Measurements from ENCODE around the gene WASHC1.
"Not testable (repeated sequence)": the region's sequence is repeated elsewhere in the genome, so short reads cannot be mapped to it uniquely, and the experiment has no call there.

The WASHC1 gene, protein sequence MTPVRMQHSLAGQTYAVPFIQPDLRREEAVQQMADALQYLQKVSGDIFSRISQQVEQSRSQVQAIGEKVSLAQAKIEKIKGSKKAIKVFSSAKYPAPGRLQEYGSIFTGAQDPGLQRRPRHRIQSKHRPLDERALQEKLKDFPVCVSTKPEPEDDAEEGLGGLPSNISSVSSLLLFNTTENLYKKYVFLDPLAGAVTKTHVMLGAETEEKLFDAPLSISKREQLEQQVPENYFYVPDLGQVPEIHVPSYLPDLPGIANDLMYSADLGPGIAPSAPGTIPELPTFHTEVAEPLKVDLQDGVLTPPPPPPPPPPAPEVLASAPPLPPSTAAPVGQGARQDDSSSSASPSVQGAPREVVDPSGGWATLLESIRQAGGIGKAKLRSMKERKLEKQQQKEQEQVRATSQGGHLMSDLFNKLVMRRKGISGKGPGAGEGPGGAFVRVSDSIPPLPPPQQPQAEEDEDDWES

DNA sequence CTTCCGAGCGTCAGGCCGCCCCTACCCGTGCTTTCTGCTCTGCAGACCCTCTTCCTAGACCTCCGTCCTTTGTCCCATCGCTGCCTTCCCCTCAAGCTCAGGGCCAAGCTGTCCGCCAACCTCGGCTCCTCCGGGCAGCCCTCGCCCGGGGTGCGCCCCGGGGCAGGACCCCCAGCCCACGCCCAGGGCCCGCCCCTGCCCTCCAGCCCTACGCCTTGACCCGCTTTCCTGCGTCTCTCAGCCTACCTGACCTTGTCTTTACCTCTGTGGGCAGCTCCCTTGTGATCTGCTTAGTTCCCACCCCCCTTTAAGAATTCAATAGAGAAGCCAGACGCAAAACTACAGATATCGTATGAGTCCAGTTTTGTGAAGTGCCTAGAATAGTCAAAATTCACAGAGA lies at the start of gene WASHC1:
WASHC1 (minus strand) TSS at position 101 of the 400 bp plus-strand sequence. CDS start 4,457 bp downstream, outside the sequence.
- DNase-seq (ENCODE audit: low spot score) = not testable (repeated sequence)

DNA sequence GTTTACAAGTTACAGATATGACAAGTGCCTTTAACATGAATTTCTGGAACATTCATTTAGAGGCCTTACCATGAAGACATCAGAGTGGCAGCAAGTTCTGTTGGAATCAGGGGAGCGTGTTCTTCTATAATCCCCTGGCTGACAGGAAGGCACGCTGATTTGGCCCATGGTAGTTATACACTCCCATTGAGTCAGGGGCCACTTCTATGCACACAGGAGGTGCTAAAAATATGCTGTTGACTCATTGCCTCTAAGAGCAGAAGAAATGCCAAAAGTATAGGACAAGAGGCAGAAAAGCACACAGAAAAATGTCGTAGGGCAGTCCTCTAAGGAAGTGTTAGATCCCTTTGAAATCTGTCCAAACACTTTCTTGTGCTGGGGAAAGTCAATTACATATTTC lies 49.1 kb upstream of the WASHC1 start:
- not testable (repeated sequence) for DNase-seq (ENCODE audit: low spot score)

DNA sequence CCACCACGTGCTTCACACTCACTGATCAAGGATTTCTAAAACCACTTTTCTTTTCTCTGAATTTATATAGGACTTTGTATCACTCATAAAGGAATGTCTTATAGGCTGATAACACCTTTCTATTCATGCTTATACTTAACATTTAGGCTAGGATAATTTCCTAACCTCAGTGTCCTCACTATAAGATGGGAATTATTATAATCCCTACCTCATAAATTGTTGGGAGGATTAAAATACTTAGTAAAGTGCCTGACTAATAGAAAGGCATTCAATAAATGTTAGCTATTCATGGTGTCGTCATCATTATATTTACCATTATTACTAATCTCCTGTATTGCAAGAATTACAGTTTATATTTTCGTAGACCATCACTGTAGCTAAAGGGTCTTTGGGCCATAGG lies 47.1 kb upstream of the WASHC1 start:
- not testable (repeated sequence) for DNase-seq (ENCODE audit: low spot score)

DNA sequence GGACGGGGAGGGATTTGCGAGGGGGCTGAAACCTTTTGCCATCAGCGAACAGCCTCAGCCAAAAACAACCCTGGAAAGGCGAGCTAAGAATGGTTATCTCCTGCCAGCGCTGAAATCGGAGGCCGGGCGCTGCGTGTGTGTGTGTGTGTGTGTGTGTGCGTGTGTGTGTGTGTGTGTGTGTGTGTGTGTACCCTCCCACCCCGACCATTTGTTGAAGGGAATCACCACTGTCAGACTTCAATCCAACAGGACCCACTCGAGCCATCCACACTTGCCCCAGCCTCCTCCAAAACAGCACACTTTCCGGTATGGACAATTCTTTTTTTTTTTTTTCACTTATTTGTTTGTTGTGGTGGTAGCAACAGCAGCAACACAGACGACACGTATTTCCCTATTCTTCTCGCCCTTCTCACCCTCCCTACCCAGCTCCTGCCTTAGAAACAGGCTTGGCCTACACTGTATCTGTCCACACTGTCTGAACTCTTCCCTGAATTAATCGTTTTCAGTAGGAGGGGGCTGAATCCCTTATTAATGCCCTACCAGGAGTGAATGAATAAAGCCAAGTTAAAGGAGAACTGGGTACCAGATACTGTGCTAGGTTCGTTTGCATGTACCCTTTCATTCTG lies 44.8 kb upstream of the WASHC1 start:
- not testable (repeated sequence) for DNase-seq (ENCODE audit: low spot score)

DNA sequence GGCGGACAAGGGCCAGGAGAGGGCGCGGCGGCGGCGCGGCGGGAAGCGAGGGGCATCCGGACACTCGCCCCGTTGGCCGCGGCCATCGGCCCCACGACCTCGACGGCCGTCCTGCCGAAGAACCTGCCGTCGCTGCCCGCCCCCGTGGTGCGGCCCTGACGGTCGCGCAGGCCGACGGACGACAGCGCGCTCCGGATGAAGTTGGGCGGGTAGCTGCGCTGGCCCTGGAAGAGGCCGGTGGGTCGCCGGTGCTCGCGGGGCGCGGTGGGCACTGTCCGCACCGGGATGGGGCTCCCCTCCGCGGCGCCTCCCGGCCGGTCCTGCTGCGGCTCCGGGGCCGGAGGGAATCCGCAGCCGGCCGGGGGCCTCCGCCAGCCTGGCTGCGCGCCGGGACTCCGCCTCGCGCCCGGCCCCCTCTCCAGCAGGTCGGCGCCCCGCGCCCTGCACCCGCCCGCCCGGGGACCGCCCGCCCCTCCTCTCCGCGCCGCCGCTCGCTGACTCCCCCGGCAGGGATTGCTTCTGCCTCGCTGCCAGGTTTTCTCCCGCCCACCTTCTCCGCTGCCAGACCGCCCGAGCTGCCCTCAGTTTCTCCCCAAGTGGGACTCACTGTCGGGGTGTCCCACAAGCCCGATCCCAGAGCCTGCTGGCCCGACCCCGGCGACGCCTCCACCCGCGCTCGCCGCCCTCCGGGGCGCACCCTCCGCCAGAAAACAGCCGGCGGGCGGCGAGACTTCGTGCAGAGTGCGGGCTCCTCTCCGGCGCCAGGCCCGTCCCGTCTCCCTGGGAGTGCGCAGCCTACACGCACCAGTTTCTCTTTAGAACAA lies 44.0 kb upstream of the WASHC1 start:
- DNase-seq (ENCODE audit: low spot score) = not testable (repeated sequence)

DNA sequence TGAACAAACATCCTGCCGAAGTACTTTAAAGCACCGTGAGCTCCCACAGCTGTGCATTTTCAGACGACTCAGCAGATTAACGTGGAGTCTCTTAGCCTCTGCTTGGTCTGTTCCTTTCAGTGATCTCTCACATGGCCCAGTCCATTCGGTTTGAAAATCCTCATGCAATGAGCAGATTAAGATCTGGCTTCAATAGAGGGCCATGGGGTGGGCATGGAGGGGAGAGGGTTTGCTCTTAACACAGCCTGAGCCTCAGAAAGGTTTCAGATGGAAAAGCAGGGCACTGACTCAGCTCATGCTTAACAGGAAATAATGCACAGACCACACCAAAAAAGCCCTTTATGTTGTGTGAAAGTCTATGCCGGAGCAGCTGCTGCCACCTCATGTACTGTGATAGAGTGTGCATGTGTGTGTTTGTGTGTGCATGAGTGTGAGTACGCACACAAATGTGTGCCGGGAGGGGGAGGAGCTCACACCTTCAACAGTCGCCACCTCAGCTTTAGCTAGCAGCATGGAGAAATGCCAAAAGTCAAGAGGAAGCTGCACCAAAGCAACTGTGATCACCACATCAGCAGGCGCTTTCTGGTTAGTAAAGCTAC lies 33.9 kb upstream of the WASHC1 start:
- peak; percentile 36 for DNase-seq (ENCODE audit: low spot score)

DNA sequence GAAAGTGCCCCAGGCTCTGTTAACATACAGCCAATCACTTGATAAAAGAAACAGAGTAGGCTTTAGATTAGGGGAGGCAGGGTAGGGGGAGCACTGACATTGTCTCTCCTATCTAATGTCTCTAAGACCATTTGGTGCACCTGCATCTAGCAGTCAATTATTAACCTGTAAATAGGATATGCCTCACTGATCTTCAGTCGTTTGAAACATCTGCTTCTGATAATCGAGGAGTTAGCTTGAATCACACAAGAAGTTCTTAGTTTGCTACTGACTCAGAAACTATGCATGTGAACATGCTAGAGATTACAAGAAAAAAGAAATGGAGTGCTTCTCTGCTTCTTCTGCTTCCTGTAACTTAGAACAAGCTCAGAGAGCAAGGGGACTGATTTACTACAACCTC lies 23.4 kb upstream of the WASHC1 start:
- DNase-seq (ENCODE audit: low spot score) = peak; percentile 0

DNA sequence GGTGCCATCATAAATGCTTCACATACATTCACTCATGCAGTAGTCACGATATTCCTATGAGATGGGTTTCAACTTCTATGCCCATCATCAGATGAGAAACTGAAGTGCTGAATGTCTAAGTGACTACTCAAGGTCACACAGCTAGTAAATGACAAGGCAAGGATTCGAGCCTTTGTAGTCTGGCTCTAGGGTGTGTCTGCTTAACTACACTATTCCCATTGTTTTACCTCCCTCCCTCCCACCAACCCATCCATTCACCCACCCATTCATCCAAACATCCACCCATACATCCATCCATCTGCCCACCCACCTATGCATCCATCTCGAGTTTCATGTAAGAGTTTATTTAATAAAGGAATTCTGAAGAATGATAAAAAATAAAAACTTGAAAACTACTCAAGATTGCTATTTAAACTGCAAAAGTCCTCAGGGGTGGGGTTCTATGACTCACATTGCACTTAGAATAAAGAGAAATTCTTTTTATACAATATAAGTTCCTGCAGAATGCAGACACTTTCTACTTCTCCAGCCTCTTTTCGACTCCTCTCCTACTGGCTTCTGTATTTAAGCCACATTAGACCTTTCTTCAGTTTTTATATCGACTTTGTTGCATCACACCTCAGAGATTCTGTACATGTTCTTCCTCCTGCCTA lies 19.1 kb upstream of the WASHC1 start:
- DNase-seq (ENCODE audit: low spot score) = not testable (repeated sequence)

DNA sequence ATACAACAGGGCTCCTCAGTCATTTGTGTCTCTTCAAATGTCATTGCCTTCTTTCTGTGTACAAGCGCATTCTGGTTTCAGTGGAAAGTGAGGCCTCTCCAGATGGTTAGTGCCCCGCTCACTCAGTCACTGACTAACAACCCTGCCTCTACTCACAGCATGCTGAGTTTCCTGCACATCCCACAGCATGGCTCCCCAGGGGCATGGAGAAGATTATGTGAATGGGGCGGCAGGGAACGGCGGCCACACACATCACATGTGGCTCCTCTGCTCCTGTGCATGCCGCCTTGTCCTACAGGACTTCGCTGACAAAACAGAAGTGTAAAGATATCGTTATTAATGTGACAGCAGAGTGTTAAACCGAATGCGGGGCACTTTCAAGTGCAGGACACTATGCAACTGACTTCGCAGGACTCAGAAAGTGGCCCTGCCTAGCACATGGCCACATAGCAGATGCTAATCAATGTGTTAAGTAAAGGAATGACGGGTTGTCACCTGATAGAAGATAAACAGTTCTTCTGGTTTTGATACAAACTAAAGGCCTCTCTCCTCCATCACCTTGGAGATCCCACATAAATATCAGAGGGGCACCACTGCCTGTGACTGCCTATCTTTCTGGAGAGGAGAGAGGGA lies 17.5 kb upstream of the WASHC1 start:
- DNase-seq (ENCODE audit: low spot score) = not testable (repeated sequence)

DNA sequence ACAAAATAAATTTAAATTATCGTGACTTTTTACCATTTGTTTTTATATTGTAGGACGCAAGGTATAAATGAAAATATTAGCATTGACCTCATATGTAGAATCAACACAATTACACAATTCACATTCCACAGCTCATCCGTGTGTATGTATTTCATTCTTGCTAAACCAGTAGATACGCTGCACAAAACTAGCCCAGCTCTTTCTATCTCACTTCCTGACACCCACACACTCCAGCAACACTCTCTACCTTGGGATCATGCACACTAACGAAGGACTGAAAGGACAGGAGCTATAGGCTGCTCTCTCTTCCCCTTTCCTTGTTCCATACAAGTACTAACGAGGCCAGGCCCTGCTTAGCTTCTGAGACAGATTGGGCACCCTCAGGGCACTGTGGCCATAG lies 16.9 kb upstream of the WASHC1 start:
- not testable (repeated sequence) for DNase-seq (ENCODE audit: low spot score)

DNA sequence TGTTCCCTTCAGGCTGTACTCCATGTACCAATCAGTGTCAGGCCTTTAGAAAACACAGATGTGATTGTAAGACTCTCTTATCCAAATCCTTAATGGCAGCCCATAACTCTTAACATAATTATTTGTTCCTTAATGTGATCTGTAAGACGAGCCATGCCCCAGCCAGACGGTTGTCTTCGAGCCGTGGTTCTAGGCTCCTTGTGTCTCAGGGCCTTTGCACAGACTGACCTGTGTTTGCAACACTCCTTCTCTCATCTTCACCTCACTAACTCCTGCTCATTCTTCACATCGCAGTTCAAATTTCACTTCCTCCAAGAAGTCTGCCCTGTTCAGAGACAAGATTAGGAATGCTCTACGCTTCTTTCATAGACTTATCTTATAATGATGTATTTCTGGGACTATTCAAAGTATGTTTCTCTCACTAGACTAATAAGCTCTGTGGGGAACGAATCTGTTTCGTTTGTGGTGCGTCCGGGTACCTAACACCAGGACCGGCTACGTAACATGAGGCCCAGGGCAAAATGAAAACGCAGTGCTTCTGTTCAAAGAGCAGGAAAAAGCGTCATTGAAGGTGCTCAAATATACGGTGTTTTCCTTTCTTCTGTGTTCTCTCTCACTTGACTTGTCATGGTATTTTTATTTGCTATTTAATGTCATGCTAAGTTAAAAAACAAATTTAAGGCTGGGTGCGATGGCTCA lies 16.1 kb upstream of the WASHC1 start:
- DNase-seq (ENCODE audit: low spot score) = not testable (repeated sequence)

DNA sequence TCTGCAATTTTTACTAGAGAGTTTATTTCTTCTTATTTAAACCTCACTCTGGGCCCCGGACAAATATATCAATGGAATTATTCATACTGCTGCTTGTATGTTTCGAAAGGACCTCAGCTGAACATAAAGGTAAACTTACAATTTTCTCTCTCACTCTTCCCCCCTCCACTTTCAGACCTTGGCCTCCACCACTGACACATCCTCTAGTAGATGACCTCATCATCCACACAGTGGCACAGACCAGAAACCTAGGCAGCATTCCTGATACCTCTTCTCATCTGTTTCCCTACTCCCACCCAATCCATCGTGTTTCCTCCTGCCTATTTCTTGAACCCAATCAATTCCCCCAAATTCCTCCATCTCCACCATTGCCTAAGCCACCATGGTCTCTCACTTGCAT lies 15.2 kb upstream of the WASHC1 start:
- DNase-seq (ENCODE audit: low spot score) = peak; percentile 19

DNA sequence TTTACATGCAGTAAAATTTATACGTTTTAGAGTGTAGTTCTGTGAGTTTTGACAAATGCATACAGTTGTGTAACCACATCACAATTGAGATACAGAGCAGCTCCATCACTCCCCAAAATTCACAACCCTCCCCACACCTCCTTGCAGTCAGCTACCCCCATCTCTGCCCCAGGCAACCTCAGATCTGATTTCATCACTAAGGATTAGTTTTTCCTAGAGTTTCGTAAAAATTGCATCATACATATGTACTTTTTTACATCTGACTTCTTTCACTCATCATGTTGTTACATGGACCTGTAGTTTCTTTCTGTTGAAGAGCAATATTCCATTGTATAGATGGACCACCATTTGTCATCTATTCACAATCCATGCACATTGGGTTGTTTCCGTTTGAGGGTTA lies 14.4 kb upstream of the WASHC1 start:
- DNase-seq (ENCODE audit: low spot score) = not testable (repeated sequence)

DNA sequence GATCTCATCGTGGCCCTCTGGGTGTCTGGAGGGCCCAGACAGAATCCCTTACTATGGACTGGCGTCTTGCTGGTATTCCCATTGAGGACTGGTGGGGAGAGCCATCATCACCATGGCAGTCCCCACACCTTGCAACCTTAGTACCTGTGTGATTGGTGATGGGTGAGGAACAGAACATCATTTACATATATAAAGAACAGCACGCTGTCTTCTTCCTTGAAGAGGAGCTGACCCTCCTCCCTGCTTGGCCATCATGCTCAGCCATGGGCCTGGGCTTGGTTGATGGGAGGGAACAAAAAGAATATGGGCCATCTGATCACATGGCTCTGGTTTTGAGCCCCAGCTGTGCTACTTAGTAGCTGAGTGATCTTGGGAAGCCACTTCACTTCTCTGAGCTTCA lies 13.9 kb upstream of the WASHC1 start:
- not testable (repeated sequence) for DNase-seq (ENCODE audit: low spot score)

DNA sequence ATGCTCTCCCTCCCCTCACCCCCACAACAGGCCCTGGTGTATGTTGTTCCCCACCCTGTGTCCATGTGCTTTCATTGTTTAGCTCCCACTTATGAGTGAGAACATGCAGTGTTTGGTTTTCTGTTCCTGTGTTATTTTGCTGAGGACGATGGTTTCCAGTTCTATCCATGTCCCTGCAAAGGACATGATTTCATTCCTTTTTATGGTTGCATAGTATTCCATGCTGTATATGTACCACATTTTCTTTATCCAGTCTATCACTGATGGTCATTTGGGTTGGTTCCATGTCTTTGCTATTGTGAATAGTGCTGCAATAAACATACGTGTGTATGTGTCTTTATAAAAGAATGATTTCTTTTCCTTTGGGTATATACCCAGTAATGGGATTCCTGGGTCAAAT lies 12.6 kb upstream of the WASHC1 start:
- not testable (repeated sequence) for DNase-seq (ENCODE audit: low spot score)

DNA sequence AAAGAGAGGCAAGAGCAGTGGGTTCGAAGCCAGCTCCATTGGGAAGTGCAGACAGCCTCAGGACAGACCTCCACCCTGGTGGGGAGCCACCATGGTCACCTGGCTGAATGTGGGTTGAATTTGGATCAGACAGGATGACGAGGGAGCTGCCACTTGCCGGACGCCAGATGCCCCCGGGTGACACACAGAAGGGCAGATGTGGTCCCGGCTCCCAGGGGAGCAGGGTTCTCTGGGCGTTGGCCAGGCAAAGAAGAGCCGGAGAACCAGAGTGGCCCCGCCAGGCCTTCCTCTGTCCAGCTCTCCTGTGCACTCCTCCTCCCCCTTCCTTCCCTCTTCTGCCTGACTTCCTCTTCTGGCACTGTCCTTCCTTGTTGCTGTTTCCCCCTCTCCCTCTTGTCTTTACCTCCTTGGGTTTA lies 12.0 kb upstream of the WASHC1 start:
- not testable (repeated sequence) for DNase-seq (ENCODE audit: low spot score)

DNA sequence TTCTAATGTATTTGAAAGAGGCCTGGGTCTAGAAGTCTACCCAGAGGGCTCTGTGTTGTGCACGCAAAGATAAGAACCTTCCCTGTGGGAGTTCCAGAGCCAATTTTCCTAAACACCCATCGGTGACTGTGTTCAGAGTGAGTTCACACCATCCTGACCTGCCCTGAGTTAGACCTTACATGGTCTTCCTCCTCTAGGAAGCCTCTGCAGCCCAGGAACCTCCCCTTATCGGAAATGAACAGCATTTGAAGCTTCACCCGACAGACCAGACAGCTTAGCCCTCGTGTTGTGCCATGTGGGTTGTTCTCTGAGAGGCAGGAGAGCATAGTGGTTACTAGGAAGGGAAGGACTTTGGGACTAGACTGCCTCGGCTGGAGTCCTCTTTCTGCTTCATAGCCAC lies 3.1 kb upstream of the WASHC1 start:
- not testable (repeated sequence) for DNase-seq (ENCODE audit: low spot score)

DNA sequence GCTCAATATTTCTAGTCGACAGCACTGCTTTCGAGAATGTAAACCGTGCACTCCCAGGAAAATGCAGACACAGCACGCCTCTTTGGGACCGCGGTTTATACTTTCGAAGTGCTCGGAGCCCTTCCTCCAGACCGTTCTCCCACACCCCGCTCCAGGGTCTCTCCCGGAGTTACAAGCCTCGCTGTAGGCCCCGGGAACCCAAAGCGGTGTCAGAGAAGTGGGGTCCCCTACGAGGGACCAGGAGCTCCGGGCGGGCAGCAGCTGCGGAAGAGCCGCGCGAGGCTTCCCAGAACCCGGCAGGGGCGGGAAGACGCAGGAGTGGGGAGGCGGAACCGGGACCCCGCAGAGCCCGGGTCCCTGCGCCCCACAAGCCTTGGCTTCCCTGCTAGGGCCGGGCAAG lies 481 bp downstream of the WASHC1 start:
- DNase-seq (ENCODE audit: low spot score) = not testable (repeated sequence)

DNA sequence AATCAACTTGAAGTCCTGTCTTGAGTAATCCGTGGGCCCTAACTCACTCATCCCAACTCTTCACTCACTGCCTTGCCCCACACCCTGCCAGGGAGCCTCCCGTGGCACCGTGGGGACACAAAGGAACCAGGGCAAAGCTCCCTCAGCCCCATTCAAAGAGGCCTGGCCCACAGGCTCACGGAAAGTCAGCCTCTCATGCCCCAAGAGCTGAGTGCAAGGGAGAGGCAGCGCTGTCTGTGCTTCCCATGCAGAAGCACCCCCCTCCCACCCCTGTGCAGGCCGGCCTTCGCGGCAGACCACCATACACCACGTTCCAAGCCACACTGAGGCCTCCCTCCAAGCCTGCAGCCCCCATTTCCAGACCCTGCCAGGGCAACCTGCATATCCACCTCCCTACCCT lies 7.6 kb downstream of the WASHC1 start:
- not testable (repeated sequence) for DNase-seq (ENCODE audit: low spot score)

DNA sequence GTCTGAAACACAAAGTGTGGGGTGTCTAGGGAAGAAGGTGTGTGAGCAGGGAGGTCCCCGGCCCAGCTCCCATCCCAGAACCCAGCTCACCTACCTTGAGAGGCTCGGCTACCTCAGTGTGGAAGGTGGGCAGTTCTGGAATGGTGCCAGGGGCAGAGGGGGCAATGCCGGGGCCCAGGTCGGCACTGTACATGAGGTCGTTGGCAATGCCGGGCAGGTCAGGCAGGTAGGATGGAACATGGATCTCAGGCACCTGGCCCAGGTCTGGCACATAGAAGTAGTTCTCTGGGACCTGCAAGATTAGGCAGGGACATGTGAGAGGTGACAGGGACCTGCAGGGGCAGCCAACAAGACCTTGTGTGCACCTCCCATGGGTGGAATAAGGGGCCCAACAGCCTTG lies 12.4 kb downstream of the WASHC1 start:
- not testable (repeated sequence) for DNase-seq (ENCODE audit: low spot score)
